GM12878 (cell line): Measurements from ENCODE around the gene SEPHS1. TPM values are rescaled to one million over a fixed set of nuclear protein-coding genes. Genes with fewer than 3 reads are reported as not detected.

Source experiments
- ATF7 ChIP-seq: fragments of 450-650 bp; IDR thresholded peaks from 2 replicates; pipeline ENCODE4 v1.6.1; 2016; ENCODE audit warnings: low read depth, mild to moderate bottlenecking
- CEBPB ChIP-seq, 2 experiments: fragments of 150-350 bp in 1 of 2; IDR thresholded peaks; 2 replicates each; pipeline ENCODE4 v1.6.1; 2012 to 2014; ENCODE audit warnings: low read depth in 2 of 2, low read length in 2 of 2, borderline replicate concordance in 1 of 2, inconsistent platforms in 1 of 2
- CHD1 ChIP-seq: IDR thresholded peaks from 2 replicates; pipeline ENCODE4 v1.6.1; 2012; ENCODE audit warnings: low read depth, low read length, improper control_type of control experiment
- IRF4 ChIP-seq: IDR thresholded peaks from 2 replicates; pipeline ENCODE4 v1.6.1; 2011; ENCODE audit warnings: low read depth, low read length
- LARP7 ChIP-seq: fragments of 450-650 bp; IDR thresholded peaks from 2 replicates; pipeline ENCODE4 v1.6.1; 2017; ENCODE audit warnings: mild to moderate bottlenecking
- MEF2B ChIP-seq: fragments of 450-650 bp; IDR thresholded peaks from 2 replicates; pipeline ENCODE4 v1.6.1; 2018; ENCODE audit warnings: mild to moderate bottlenecking, moderate library complexity; ENCODE audit not compliant: partially characterized antibody, poor library complexity, severe bottlenecking
- MYC ChIP-seq: IDR thresholded peaks from 2 replicates; pipeline ENCODE4 v1.6.1; 2011; ENCODE audit warnings: mild to moderate bottlenecking, low read length, moderate library complexity, inconsistent platforms; ENCODE audit not compliant: insufficient read depth, insufficient replicate concordance, insufficient read length, severe bottlenecking
- POLR2A ChIP-seq: IDR thresholded peaks from 2 replicates; pipeline ENCODE4 v1.6.1; 2011; ENCODE audit warnings: low read depth, mild to moderate bottlenecking, low read length
- SIX5 ChIP-seq: IDR thresholded peaks from 2 replicates; pipeline ENCODE4 v1.6.1; 2011; ENCODE audit warnings: mild to moderate bottlenecking, low read depth, low read length, moderate library complexity; ENCODE audit not compliant: severe bottlenecking
- SPI1 ChIP-seq: IDR thresholded peaks from 2 replicates; pipeline ENCODE4 v1.6.1; 2011; ENCODE audit warnings: low read depth, mild to moderate bottlenecking, low read length, moderate library complexity, borderline replicate concordance; ENCODE audit not compliant: insufficient read depth
- SRF ChIP-seq, 2 experiments: IDR thresholded peaks; 2 replicates each; pipeline ENCODE4 v1.6.1; 2011; ENCODE audit warnings: low read depth in 2 of 2, low read length in 2 of 2, mild to moderate bottlenecking in 1 of 2, moderate library complexity in 1 of 2
- TBL1XR1 ChIP-seq: IDR thresholded peaks from 2 replicates; pipeline ENCODE4 v1.6.1; 2012; ENCODE audit warnings: low read depth, low read length, improper control_type of control experiment
- TCF12 ChIP-seq: IDR thresholded peaks from 2 replicates; pipeline ENCODE4 v1.6.1; 2011; ENCODE audit warnings: low read depth, mild to moderate bottlenecking, low read length
- YY1 ChIP-seq: IDR thresholded peaks from 2 replicates; pipeline ENCODE4 v1.6.1; 2011; ENCODE audit warnings: low read depth, mild to moderate bottlenecking, low read length
- polyA plus RNA-seq, 11 experiments: library from polyadenylated mRNA; depleted of rRNA in 4 of 11; unstranded in 6 of 11; stranded (reverse) in 5 of 11; fragments of >200 nt; fragmentation: Nextera tagmentation in 4 of 11; fragmentation: Illumina TruSeq in 1 of 11; extraction: Ambion mirVana in 4 of 11; extraction: Trizol in 1 of 11; gene quantifications; 1 replicate in 1 of 11; 2 replicates in 10 of 11; pipeline versions ENCODE4 v1.2.1 to v1.2.3, GENCODE V29; 2011 to 2016; ENCODE audit warnings: inconsistent platforms in 2 of 11, missing spikeins in 2 of 11, low read depth in 1 of 11
- total RNA-seq, 4 experiments: library from RNA; depleted of rRNA in 3 of 4; stranded (reverse); fragments of >200 nt in 3 of 4; fragmentation: Illumina TruSeq in 1 of 4; extraction: Trizol in 1 of 4; gene quantifications; 2 replicates each; pipeline versions ENCODE4 v1.2.1 to v1.2.3, GENCODE V29; 2013 to 2021
- TF ChIP-seq, protein P1 (sequence below): IDR thresholded peaks from 2 replicates; pipeline ENCODE4 v1.6.1; 2012; ENCODE audit warnings: low read length, inconsistent platforms
- TF ChIP-seq, protein P2 (sequence below): fragments of 450-650 bp; conservative IDR thresholded peaks from 2 replicates; pipeline ENCODE4 v1.6.1; 2017; ENCODE audit warnings: mild to moderate bottlenecking, moderate library complexity
- TF ChIP-seq, protein P3 (sequence below): fragments of 450-650 bp; IDR thresholded peaks from 2 replicates; pipeline ENCODE4 v1.6.1; 2017; ENCODE audit warnings: mild to moderate bottlenecking
- TF ChIP-seq, protein P4 (sequence below): IDR thresholded peaks from 2 replicates; pipeline ENCODE4 v1.6.1; 2012; ENCODE audit warnings: low read depth, low read length, improper control_type of control experiment
- TF ChIP-seq, protein P5 (sequence below): fragments of 450-650 bp; IDR thresholded peaks from 2 replicates; pipeline ENCODE4 v1.6.1; 2017; ENCODE audit warnings: low read depth, mild to moderate bottlenecking, moderate library complexity
- TF ChIP-seq, protein P6 (sequence below): IDR thresholded peaks from 2 replicates; pipeline ENCODE4 v1.6.1; 2011; ENCODE audit warnings: mild to moderate bottlenecking, low read depth, low read length, moderate library complexity; ENCODE audit not compliant: insufficient replicate concordance

The SEPHS1 gene
- total and polyA plus RNA-seq, 10 of the 15 experiments (the other 5 are each of a cell fraction or from before 2014, with no cell fraction given) = 14.7 to 85.4 (median 48.5) TPM

DNA sequence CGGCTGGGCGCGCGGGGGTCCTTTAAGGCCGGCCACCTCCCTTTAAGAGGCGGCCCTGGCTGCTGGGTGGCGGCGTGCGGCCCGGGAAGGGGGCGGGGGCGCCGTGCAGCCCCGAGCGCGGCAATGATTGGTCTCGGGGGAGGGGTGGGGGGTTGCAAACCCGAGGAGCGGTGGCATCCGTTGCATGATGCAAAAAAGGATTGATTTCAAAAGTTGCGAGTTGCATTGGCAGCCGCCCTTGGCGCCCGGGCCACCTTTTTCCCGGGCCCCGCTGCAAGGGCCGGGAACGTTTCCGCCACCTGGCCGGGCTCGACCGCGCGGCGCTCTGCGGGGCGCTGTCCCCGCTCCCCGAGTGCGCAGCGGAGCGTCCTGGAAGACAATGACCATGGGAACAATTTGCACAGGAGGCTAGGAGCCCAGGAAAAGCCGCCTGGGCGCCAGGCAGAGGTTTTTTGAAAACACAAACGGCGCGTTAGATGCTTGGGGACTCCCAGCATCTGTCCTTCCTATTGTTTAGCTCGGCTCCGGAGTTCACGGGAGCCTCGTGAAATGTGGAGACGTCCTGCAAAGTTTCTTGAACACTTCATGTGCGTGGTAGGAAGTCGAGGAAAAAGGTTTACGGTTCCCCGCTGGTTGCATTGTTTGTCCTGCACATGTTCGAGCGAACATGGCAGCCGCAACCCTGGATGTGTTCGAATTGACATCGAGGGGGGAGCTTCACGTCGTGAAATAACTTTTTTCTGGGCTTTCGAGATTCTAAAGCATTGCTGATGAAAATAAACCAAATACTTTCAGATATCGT, at the start of gene SEPHS1 (continued):
- TF ChIP-seq, protein P1, sequence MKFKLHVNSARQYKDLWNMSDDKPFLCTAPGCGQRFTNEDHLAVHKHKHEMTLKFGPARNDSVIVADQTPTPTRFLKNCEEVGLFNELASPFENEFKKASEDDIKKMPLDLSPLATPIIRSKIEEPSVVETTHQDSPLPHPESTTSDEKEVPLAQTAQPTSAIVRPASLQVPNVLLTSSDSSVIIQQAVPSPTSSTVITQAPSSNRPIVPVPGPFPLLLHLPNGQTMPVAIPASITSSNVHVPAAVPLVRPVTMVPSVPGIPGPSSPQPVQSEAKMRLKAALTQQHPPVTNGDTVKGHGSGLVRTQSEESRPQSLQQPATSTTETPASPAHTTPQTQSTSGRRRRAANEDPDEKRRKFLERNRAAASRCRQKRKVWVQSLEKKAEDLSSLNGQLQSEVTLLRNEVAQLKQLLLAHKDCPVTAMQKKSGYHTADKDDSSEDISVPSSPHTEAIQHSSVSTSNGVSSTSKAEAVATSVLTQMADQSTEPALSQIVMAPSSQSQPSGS = no peak
- TF ChIP-seq IRF4 = no peak
- no peak; the same call in 1 of the 2 replicates for TF ChIP-seq CHD1
- TF ChIP-seq, protein P2, sequence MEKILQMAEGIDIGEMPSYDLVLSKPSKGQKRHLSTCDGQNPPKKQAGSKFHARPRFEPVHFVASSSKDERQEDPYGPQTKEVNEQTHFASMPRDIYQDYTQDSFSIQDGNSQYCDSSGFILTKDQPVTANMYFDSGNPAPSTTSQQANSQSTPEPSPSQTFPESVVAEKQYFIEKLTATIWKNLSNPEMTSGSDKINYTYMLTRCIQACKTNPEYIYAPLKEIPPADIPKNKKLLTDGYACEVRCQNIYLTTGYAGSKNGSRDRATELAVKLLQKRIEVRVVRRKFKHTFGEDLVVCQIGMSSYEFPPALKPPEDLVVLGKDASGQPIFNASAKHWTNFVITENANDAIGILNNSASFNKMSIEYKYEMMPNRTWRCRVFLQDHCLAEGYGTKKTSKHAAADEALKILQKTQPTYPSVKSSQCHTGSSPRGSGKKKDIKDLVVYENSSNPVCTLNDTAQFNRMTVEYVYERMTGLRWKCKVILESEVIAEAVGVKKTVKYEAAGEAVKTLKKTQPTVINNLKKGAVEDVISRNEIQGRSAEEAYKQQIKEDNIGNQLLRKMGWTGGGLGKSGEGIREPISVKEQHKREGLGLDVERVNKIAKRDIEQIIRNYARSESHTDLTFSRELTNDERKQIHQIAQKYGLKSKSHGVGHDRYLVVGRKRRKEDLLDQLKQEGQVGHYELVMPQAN = peak; percentile 73
- no peak for TF ChIP-seq TCF12
- peak; percentile 77 for TF ChIP-seq POLR2A
- TF ChIP-seq SPI1 = no peak
- TF ChIP-seq YY1 = peak; percentile 49; the same call in 1 of the 2 replicates
- no peak for TF ChIP-seq SIX5
- no peak for TF ChIP-seq TBL1XR1
- TF ChIP-seq MEF2B = peak; percentile 43
- TF ChIP-seq, protein P3, sequence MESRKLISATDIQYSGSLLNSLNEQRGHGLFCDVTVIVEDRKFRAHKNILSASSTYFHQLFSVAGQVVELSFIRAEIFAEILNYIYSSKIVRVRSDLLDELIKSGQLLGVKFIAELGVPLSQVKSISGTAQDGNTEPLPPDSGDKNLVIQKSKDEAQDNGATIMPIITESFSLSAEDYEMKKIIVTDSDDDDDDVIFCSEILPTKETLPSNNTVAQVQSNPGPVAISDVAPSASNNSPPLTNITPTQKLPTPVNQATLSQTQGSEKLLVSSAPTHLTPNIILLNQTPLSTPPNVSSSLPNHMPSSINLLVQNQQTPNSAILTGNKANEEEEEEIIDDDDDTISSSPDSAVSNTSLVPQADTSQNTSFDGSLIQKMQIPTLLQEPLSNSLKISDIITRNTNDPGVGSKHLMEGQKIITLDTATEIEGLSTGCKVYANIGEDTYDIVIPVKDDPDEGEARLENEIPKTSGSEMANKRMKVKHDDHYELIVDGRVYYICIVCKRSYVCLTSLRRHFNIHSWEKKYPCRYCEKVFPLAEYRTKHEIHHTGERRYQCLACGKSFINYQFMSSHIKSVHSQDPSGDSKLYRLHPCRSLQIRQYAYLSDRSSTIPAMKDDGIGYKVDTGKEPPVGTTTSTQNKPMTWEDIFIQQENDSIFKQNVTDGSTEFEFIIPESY = no peak
- TF ChIP-seq, protein P4, sequence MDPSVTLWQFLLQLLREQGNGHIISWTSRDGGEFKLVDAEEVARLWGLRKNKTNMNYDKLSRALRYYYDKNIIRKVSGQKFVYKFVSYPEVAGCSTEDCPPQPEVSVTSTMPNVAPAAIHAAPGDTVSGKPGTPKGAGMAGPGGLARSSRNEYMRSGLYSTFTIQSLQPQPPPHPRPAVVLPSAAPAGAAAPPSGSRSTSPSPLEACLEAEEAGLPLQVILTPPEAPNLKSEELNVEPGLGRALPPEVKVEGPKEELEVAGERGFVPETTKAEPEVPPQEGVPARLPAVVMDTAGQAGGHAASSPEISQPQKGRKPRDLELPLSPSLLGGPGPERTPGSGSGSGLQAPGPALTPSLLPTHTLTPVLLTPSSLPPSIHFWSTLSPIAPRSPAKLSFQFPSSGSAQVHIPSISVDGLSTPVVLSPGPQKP = no peak
- TF ChIP-seq, protein P5, sequence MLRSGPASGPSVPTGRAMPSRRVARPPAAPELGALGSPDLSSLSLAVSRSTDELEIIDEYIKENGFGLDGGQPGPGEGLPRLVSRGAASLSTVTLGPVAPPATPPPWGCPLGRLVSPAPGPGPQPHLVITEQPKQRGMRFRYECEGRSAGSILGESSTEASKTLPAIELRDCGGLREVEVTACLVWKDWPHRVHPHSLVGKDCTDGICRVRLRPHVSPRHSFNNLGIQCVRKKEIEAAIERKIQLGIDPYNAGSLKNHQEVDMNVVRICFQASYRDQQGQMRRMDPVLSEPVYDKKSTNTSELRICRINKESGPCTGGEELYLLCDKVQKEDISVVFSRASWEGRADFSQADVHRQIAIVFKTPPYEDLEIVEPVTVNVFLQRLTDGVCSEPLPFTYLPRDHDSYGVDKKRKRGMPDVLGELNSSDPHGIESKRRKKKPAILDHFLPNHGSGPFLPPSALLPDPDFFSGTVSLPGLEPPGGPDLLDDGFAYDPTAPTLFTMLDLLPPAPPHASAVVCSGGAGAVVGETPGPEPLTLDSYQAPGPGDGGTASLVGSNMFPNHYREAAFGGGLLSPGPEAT = peak; percentile 55; the same call in 1 of the 2 replicates
- no peak for TF ChIP-seq ATF7
- TF ChIP-seq LARP7 = 0 out of 2 replicates have a peak, but pooled peaks have one; percentile 33
- TF ChIP-seq CEBPB (IDR thresholded peaks at IDR 0.05; ENCODE audit: borderline replicate concordance in 1 of 2, low read depth in 2 of 2, low read length in 2 of 2) = no peak
- TF ChIP-seq, protein P6, sequence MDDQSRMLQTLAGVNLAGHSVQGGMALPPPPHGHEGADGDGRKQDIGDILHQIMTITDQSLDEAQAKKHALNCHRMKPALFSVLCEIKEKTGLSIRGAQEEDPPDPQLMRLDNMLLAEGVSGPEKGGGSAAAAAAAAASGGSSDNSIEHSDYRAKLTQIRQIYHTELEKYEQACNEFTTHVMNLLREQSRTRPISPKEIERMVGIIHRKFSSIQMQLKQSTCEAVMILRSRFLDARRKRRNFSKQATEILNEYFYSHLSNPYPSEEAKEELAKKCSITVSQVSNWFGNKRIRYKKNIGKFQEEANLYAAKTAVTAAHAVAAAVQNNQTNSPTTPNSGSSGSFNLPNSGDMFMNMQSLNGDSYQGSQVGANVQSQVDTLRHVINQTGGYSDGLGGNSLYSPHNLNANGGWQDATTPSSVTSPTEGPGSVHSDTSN = no peak
- TF ChIP-seq MYC = no peak
- TF ChIP-seq SRF (IDR thresholded peaks at IDR 0.05; ENCODE audit: low read depth in 2 of 2, low read length in 2 of 2) = no peak
